Measurements from ENCODE around the gene LRRC25. TPM values are rescaled to one million over a fixed set of nuclear protein-coding genes. Genes with fewer than 3 reads are reported as not detected.
"Not testable (repeated sequence)": the region's sequence is repeated elsewhere in the genome, so short reads cannot be mapped to it uniquely, and the experiment has no call there.

The LRRC25 gene
- total RNA-seq, 1 donor from 2014 or later: not detected

DNA sequence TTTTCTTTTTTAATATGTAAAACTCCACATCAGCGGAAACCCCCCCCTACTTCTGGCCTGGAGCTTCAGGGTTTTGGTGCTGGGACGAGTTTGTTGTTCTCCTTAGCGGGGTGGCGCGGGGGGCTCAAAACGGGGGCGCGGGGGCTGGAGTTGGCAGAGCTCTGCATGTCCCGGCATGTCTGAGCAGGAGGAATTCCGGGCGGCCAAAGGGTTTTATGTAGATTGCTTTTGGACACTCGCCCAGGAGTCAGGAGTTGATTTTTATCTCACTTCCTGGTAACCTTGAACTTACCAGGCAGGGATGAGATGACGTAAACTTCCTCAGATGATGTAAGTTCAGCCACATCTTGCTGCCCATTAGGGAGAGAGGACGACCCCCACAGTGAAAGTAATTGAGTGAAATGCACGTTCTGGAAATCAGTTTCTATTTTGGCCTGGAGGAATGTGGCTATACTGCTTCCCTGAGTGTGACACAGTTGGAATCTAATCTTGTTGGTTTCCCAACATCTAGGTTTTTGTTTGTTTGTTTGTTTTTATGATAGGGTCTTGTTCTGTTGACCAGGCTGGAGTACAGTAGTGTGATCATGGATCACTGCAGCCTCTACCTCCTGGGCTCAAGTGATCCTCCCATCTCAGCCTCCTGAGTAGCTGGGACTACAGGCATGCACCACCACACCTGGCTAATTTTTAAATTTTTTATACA, 32.4 kb downstream of the LRRC25 start:
- DNase-seq (ENCODE audit: low spot score): peak; percentile 15
- Mint-ChIP-seq H3K36me3 (ENCODE audit: low read depth, unreplicated experiment) (peaks cover 12% of the 10 kb centered on the region), H3K4me3 (ENCODE audit: unreplicated experiment) (peak overlapping the region; percentile 76), H3K27ac (ENCODE audit: unreplicated experiment) (peak overlapping the region; percentile 57), H3K9me3 (ENCODE audit: unreplicated experiment) (no peaks in the 10 kb centered on the region), H3K27me3 (ENCODE audit: unreplicated experiment) (peaks cover 3% of the 10 kb centered on the region), H3K4me1 (ENCODE audit: unreplicated experiment) (peaks cover 13% of the 10 kb centered on the region)
- TF ChIP-seq, protein P1, sequence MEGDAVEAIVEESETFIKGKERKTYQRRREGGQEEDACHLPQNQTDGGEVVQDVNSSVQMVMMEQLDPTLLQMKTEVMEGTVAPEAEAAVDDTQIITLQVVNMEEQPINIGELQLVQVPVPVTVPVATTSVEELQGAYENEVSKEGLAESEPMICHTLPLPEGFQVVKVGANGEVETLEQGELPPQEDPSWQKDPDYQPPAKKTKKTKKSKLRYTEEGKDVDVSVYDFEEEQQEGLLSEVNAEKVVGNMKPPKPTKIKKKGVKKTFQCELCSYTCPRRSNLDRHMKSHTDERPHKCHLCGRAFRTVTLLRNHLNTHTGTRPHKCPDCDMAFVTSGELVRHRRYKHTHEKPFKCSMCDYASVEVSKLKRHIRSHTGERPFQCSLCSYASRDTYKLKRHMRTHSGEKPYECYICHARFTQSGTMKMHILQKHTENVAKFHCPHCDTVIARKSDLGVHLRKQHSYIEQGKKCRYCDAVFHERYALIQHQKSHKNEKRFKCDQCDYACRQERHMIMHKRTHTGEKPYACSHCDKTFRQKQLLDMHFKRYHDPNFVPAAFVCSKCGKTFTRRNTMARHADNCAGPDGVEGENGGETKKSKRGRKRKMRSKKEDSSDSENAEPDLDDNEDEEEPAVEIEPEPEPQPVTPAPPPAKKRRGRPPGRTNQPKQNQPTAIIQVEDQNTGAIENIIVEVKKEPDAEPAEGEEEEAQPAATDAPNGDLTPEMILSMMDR (IDR thresholded peaks at IDR 0.05; ENCODE audit: unreplicated experiment): no peak

DNA sequence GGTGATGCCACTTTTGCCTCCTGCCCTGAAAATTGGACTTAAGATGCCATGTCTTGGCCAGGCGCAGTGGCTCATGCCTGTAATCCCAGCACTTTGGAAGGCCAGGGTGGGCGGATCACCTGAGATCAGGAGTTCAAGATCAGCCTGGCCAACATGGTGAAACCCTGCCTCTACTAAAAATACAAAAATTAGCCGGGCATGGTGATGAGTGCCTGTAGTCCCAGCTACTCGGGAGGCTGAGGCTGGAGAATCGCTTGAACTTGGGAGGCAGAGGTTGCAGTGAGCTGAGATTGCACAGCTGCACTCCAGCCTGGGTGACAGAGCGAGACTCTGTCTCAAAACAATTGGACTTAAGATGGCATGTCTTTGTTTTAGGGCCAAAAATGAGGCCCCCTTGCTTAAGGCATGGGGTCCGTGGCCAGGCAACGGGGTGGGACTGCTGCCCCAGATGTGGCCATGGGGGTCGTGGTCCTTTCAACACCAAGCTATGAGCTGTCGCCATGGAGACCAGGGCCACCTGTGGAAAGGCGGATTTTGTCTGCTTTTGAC, 33.1 kb downstream of the LRRC25 start:
- H3K27ac Mint-ChIP-seq (ENCODE audit: unreplicated experiment): peak overlapping the region; percentile 57
- not testable (repeated sequence) for H3K27me3 Mint-ChIP-seq (ENCODE audit: unreplicated experiment); DNase-seq (ENCODE audit: low spot score); H3K9me3 Mint-ChIP-seq (ENCODE audit: unreplicated experiment); H3K4me3 Mint-ChIP-seq (ENCODE audit: unreplicated experiment)
- H3K4me1 Mint-ChIP-seq (ENCODE audit: unreplicated experiment): peaks cover 13% of the 10 kb centered on the region
- H3K36me3 Mint-ChIP-seq (ENCODE audit: low read depth, unreplicated experiment): peaks cover 17% of the 10 kb centered on the region

DNA sequence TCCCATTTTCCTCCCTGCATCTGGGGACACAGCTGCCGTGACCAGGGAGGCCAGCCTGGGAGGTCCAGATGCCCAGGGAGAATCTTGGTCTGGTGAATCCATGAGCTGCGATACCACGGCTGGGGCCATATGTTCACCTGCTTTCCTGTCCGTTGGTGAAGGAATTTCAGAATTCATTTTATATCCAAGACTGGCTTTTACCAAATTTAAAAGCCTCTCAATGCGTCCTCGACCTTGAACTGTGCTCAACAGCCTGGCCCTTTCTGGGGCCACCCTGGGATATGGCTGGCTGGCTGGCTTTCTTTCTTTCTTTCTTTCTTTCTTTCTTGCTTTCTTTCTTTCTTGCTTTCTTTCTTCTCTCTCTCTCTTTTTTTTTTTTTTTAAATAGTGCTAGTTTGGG, 33.6 kb downstream of the LRRC25 start:
- Mint-ChIP-seq H3K27ac (ENCODE audit: unreplicated experiment) (peak overlapping the region; percentile 57), H3K4me3 (ENCODE audit: unreplicated experiment) (no peak overlapping the region), H3K4me1 (ENCODE audit: unreplicated experiment) (peaks cover 13% of the 10 kb centered on the region), H3K36me3 (ENCODE audit: low read depth, unreplicated experiment) (peaks cover 22% of the 10 kb centered on the region), H3K27me3 (ENCODE audit: unreplicated experiment) (no peaks in the 10 kb centered on the region), H3K9me3 (ENCODE audit: unreplicated experiment) (no peaks in the 10 kb centered on the region)
- DNase-seq (ENCODE audit: low spot score): no peak
- TF ChIP-seq, protein P1 (IDR thresholded peaks at IDR 0.05; ENCODE audit: unreplicated experiment): no peak

DNA sequence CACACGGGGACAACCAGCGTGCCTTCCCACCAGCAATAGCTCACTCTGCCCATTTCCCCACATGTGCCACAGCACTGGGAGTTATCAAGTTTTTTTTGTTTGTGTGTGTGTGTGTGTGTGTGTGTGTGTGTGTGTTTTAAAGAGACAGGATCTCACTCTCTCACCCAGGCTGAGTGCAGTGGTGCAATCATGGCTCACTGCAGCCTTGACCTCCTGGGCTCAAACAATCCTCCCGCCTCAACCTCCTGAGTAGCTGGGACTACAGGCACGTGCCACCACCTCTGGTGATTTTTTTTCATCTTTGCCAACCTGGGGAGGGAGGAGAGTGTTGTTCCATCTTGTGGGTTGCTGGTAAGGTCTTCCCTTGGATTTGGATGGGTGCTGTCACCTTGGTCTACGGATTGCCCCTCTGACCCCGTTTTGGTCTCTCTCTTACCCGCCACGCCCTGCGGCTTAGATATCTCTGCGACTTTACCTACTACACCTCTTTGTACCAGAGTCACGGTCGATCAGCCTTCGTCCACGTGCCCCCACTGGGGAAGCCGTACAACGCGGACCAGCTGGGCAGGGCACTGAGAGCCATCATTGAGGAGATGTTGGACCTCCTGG, 34.4 kb downstream of the LRRC25 start:
- Mint-ChIP-seq H3K9me3 (ENCODE audit: unreplicated experiment) (no peaks in the 10 kb centered on the region), H3K36me3 (ENCODE audit: low read depth, unreplicated experiment) (peaks cover 30% of the 10 kb centered on the region), H3K27me3 (ENCODE audit: unreplicated experiment) (no peaks in the 10 kb centered on the region), H3K4me1 (ENCODE audit: unreplicated experiment) (peaks cover 13% of the 10 kb centered on the region), H3K27ac (ENCODE audit: unreplicated experiment) (no peak overlapping the region), H3K4me3 (ENCODE audit: unreplicated experiment) (no peak overlapping the region)
- DNase-seq (ENCODE audit: low spot score): no peak
- TF ChIP-seq, protein P1 (IDR thresholded peaks at IDR 0.05; ENCODE audit: unreplicated experiment): no peak

DNA sequence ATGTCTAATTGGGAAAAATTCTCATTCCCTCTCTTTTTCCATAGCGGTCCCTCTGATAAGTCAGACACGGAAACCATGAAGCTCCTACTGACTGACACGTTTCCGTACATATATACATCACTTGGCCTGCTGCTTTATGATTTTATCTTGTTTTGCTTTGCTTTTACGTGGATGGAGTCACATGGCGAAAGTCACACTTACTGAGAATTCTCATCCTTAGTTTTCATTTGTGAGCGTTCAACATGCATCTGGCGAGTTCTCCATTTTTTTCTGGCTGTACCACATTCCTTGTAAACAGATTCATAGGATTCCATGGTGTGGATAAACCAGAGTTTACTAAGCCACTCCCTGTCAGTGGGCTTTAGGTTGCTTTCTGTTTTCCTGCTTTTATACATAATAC, 35.8 kb downstream of the LRRC25 start:
- no peaks in the 10 kb centered on the region for H3K27me3 Mint-ChIP-seq (ENCODE audit: unreplicated experiment)
- H3K4me1 Mint-ChIP-seq (ENCODE audit: unreplicated experiment): peaks cover 13% of the 10 kb centered on the region
- DNase-seq (ENCODE audit: low spot score): no peak
- no peak overlapping the region for H3K27ac Mint-ChIP-seq (ENCODE audit: unreplicated experiment)
- TF ChIP-seq, protein P1 (IDR thresholded peaks at IDR 0.05; ENCODE audit: unreplicated experiment): no peak
- no peaks in the 10 kb centered on the region for H3K9me3 Mint-ChIP-seq (ENCODE audit: unreplicated experiment)
- H3K36me3 Mint-ChIP-seq (ENCODE audit: low read depth, unreplicated experiment): peaks cover 43% of the 10 kb centered on the region
- H3K4me3 Mint-ChIP-seq (ENCODE audit: unreplicated experiment): no peak overlapping the region
